H1 (cell line): Measurements from ENCODE around the gene CUTA. TPM values are rescaled to one million over a fixed set of nuclear protein-coding genes. Genes with fewer than 3 reads are reported as not detected.

Experiments used
- CTCF ChIA-PET: fragments of 300-600 bp; sonication (Branson Sonifier 250); formaldehyde crosslinking; loops from one replicate; lab custom pipeline; 2021; ENCODE audit not compliant: partially characterized antibody; lab: Charles Lee
- POLR2A ChIA-PET: fragments of 300-600 bp; sonication (Branson Sonifier 250); formaldehyde crosslinking; loops from one replicate; lab custom pipeline; 2021; ENCODE audit warnings: inconsistent platforms; ENCODE audit not compliant: partially characterized antibody; lab: Charles Lee
- DNase-seq, 2 experiments: peaks; one replicate each; pipeline versions ENCODE4 v3.0.0 to v3.0.0-alpha.2; 2010 to 2022; ENCODE audit warnings: low spot score in 2 of 2, low read depth in 1 of 2, mixed read lengths in 1 of 2
- FAIRE-seq: peaks from 2 replicates; lab custom pipeline; 2011; peaks lifted over from hg19 to GRCh38; lab: Jason Lieb, UNC
- H2AFZ ChIP-seq: 2 replicates; pipeline ENCODE4 v1.8.1; 2012; ENCODE audit warnings: low read length, inconsistent platforms
- H2AK5ac ChIP-seq: 2 replicates; pipeline ENCODE4 v1.6.1; 2013; ENCODE audit warnings: low read depth, low read length
- H2BK120ac ChIP-seq: replicated peaks from 2 replicates; pipeline ENCODE3; 2013; ENCODE audit warnings: low read depth, low read length, inconsistent platforms
- H2BK12ac ChIP-seq: 2 replicates; pipeline ENCODE4 v1.6.1; 2013; ENCODE audit warnings: low read depth, low read length
- H2BK15ac ChIP-seq: 2 replicates; pipeline ENCODE4 v1.6.1; 2013; ENCODE audit warnings: low read length
- H2BK20ac ChIP-seq: 2 replicates; pipeline ENCODE4 v1.6.1; 2013; ENCODE audit warnings: low read length
- H2BK5ac ChIP-seq: 2 replicates; pipeline ENCODE4 v1.6.1; 2013; ENCODE audit warnings: low read depth, low read length
- H3K14ac ChIP-seq: 2 replicates; pipeline ENCODE4 v1.6.1; 2013; ENCODE audit warnings: inconsistent platforms; ENCODE audit not compliant: insufficient read length
- H3K18ac ChIP-seq: 2 replicates; pipeline ENCODE4 v1.6.1; 2013; ENCODE audit warnings: low read length; ENCODE audit errors: extremely low read depth
- H3K23ac ChIP-seq: 2 replicates; pipeline ENCODE4 v1.6.1; 2013; ENCODE audit warnings: inconsistent platforms; ENCODE audit not compliant: insufficient read length
- H3K23me2 ChIP-seq: 2 replicates; pipeline ENCODE4 v1.6.1; 2013; ENCODE audit warnings: low read depth, low read length
- H3K27ac ChIP-seq: 2 replicates; pipeline ENCODE4 v1.6.1; 2011; ENCODE audit warnings: low read depth, low read length, inconsistent platforms
- H3K27me3 ChIP-seq, 4 experiments: replicated peaks in 1 of 4; 1 replicate in 1 of 4; 2 replicates in 3 of 4; pipeline versions ENCODE4 v1.6.1 to v1.8.1; 2011 to 2013; ENCODE audit warnings: low read length in 3 of 4, mild to moderate bottlenecking in 3 of 4, inconsistent platforms in 2 of 4, mixed read lengths in 2 of 4, moderate library complexity in 1 of 4; ENCODE audit not compliant: control insufficient read depth in 3 of 4, insufficient read depth in 3 of 4; ENCODE audit errors: extremely low read depth in 1 of 4
- H3K36me3 ChIP-seq, 4 experiments: 2 replicates each; pipeline versions ENCODE4 v1.6.1 to v1.8.1; 2011 to 2013; ENCODE audit warnings: mild to moderate bottlenecking in 4 of 4, low read length in 3 of 4, moderate library complexity in 2 of 4, control low read depth in 1 of 4, inconsistent platforms in 1 of 4; ENCODE audit not compliant: insufficient read depth in 4 of 4, control insufficient read depth in 2 of 4
- H3K4ac ChIP-seq: replicated peaks from 2 replicates; pipeline ENCODE3; 2013; ENCODE audit warnings: low read length, low read depth, mixed read lengths, inconsistent platforms; ENCODE audit not compliant: insufficient read length
- H3K4me1 ChIP-seq, 4 experiments: replicated peaks in 1 of 4; 1 replicate in 1 of 4; 2 replicates in 3 of 4; pipeline versions ENCODE4 v1.6.1 to v1.8.1; 2011 to 2013; ENCODE audit warnings: low read length in 3 of 4, inconsistent platforms in 2 of 4, mixed read lengths in 1 of 4; ENCODE audit not compliant: insufficient read depth in 4 of 4, control insufficient read depth in 3 of 4
- H3K4me2 ChIP-seq, 2 experiments: 2 replicates each; pipeline versions ENCODE4 v1.6.1 to v1.8.1; 2011 to 2013; ENCODE audit warnings: low read depth in 2 of 2, low read length in 2 of 2, control low read depth in 1 of 2, inconsistent platforms in 1 of 2, mild to moderate bottlenecking in 1 of 2; ENCODE audit not compliant: insufficient read depth in 1 of 2
- H3K4me3 ChIP-seq, 4 experiments: fragments of 200-600, 300-600 bp in 1 of 4; sonication (generic), shearing (Covaris generic), sonication (Bioruptor Twin) in 1 of 4; 2 replicates each; pipeline versions ENCODE4 v1.5.1 to v1.8.1; 2011 to 2016; ENCODE audit warnings: low read length in 4 of 4, low read depth in 3 of 4, control low read depth in 2 of 4, inconsistent platforms in 2 of 4, mild to moderate bottlenecking in 2 of 4, mixed read lengths in 1 of 4, moderate library complexity in 1 of 4; ENCODE audit not compliant: insufficient read depth in 2 of 4; ENCODE audit errors: extremely low read depth in 1 of 4
- H3K56ac ChIP-seq: replicated peaks from 2 replicates; pipeline ENCODE3; 2013; ENCODE audit warnings: low read depth, mild to moderate bottlenecking, mixed read lengths, low read length, inconsistent platforms; ENCODE audit not compliant: insufficient read length
- H3K79me1 ChIP-seq: 2 replicates; pipeline ENCODE4 v1.6.1; 2013; ENCODE audit warnings: low read depth, low read length, control low read depth
- H3K79me2 ChIP-seq, 2 experiments: 2 replicates each; pipeline versions ENCODE4 v1.6.1 to v1.8.1; 2012 to 2013; ENCODE audit warnings: low read length in 2 of 2, mild to moderate bottlenecking in 2 of 2, inconsistent platforms in 1 of 2; ENCODE audit not compliant: insufficient read depth in 2 of 2, control insufficient read depth in 1 of 2
- H3K9ac ChIP-seq, 4 experiments: replicated peaks in 1 of 4; 1 replicate in 1 of 4; 2 replicates in 3 of 4; pipeline versions ENCODE4 v1.6.1 to v1.8.1; 2011 to 2013; ENCODE audit warnings: low read depth in 3 of 4, low read length in 3 of 4, control low read depth in 2 of 4, mild to moderate bottlenecking in 2 of 4, moderate library complexity in 2 of 4, inconsistent platforms in 1 of 4; ENCODE audit errors: extremely low read depth in 1 of 4
- H3K9me3 ChIP-seq, 2 experiments: 2 replicates each; pipeline versions ENCODE4 v1.6.1 to v1.8.1; 2012 to 2013; ENCODE audit warnings: mild to moderate bottlenecking in 2 of 2, moderate library complexity in 2 of 2, control low read depth in 1 of 2, inconsistent platforms in 1 of 2, low read depth in 1 of 2, low read length in 1 of 2, mixed read lengths in 1 of 2; ENCODE audit not compliant: insufficient read depth in 2 of 2
- H4K20me1 ChIP-seq, 2 experiments: replicated peaks in 1 of 2; 2 replicates each; pipeline versions ENCODE3 to v1.8.1; 2011 to 2013; ENCODE audit warnings: inconsistent platforms in 2 of 2, low read length in 2 of 2, mild to moderate bottlenecking in 1 of 2; ENCODE audit not compliant: insufficient read depth in 2 of 2, control insufficient read depth in 1 of 2
- H4K5ac ChIP-seq: 2 replicates; pipeline ENCODE4 v1.6.1; 2013; ENCODE audit warnings: low read length, low read depth, mixed read lengths, inconsistent platforms; ENCODE audit not compliant: insufficient read length
- H4K8ac ChIP-seq: 2 replicates; pipeline ENCODE4 v1.8.0; 2013; ENCODE audit warnings: mild to moderate bottlenecking, moderate library complexity, low read length, inconsistent platforms; ENCODE audit not compliant: insufficient read depth; ENCODE audit errors: extremely low read depth
- H4K91ac ChIP-seq: replicated peaks from 2 replicates; pipeline ENCODE3; 2013; ENCODE audit warnings: low read length, mixed read lengths, inconsistent platforms; ENCODE audit not compliant: insufficient read length
- FOSL1 ChIP-seq: IDR thresholded peaks from 2 replicates; pipeline ENCODE4 v1.6.1; 2011; ENCODE audit warnings: mild to moderate bottlenecking, low read depth, low read length, moderate library complexity; ENCODE audit not compliant: insufficient read depth
- POLR2AphosphoS5 ChIP-seq: IDR thresholded peaks from 2 replicates; pipeline ENCODE4 v1.6.1; 2011; ENCODE audit warnings: low read depth, low read length
- WGBS, 2 experiments: shearing (Covaris generic) in 1 of 2; methylation state at CpG; one replicate each; pipeline versions ENCODE4 v1.1.6 to v1.1.7; 2013 to 2015; ENCODE audit warnings: low lambda C conversion rate in 2 of 2, mixed read lengths in 2 of 2, inconsistent platforms in 1 of 2, low coverage in 1 of 2, missing lambda C conversion rate in 1 of 2; ENCODE audit not compliant: insufficient replicate concordance in 2 of 2, insufficient coverage in 1 of 2, insufficient read length in 1 of 2; ENCODE audit errors: extremely low coverage in 1 of 2, missing lambda C conversion rate in 1 of 2; 5-methylcytosine and 5-hydroxymethylcytosine counted together
- polyA plus RNA-seq, 7 experiments: library from polyadenylated mRNA; depleted of rRNA in 3 of 7; stranded (reverse) in 5 of 7; unstranded in 2 of 7; fragments of >200 nt in 5 of 7; fragments of 200-250 nt in 2 of 7; gene quantifications; 1 replicate in 5 of 7; 2 replicates in 1 of 7; 4 replicates in 1 of 7; pipeline versions ENCODE4 v1.2.1 to v1.2.3, GENCODE V29; 2011 to 2013; ENCODE audit warnings: missing spikeins in 2 of 7, mixed read lengths in 2 of 7
- total RNA-seq: library from RNA; stranded (reverse); fragmentation: NEBNext Ultra II Directional; extraction: Animal tissue kit (Norgen Biotek cat#: 25700); gene quantifications from 2 replicates; pipeline ENCODE4 v1.2.1, GENCODE V29; 2021

Gene CUTA
- total and polyA plus RNA-seq, 2 of the 8 experiments (the other 6 are each of a cell fraction or from before 2014, with no cell fraction given) = 297 to 460 TPM

GRCh38 chr6:33450434-33450833, 32.5 kb upstream of the CUTA start:
- ChIA-PET CTCF (interaction anchor here (0.8 to 3.5 kb wide), 2 partner anchors 10 to 14 kb away, joined by 3 to 16 read pairs; no protein-coding TSS in a partner anchor), POLR2A (interaction anchor here (1.5 to 17.2 kb wide), 4 partner anchors 9 to 76 kb away, joined by 3 to 381 read pairs (median 5); no protein-coding TSS in a partner anchor)
- TF ChIP-seq FOSL1 (no peak), POLR2AphosphoS5 (0 out of 2 replicates have a peak, but pooled peaks have one; percentile 14)

More at GRCh38 chr6:33450434-33450833, 32.5 kb upstream of the CUTA start:
- Histone ChIP-seq H3K4ac (no peak overlapping the region), H2BK20ac (no peak overlapping the region), H4K5ac (no peak overlapping the region), H3K27ac (no peak overlapping the region), H3K4me2 (no peak overlapping the region), H3K79me2 (peaks cover 0 to 8% of the 10 kb centered on the region in 2 experiments; a peak in 2 of 4 replicates), H4K91ac (no peak overlapping the region), H2BK120ac (no peak overlapping the region), H2BK15ac (no peak overlapping the region), H2AK5ac (no peak overlapping the region), H3K4me3 (no peak overlapping the region), H3K27me3 (no peaks in the 10 kb centered on the region), H3K4me1 (peaks cover 0 to 5% (median 4%) of the 10 kb centered on the region in 4 experiments; a peak in 6 of 7 replicates), H3K9me3 (no peaks in the 10 kb centered on the region), H3K9ac (no peak overlapping the region), H3K18ac (no peak overlapping the region), H4K8ac (no peak overlapping the region), H3K36me3 (peaks cover 39 to 66% (median 43%) of the 10 kb centered on the region in 4 experiments), H2BK5ac (no peak overlapping the region), H3K23ac (no peak overlapping the region), H2AFZ (no peak overlapping the region), H3K23me2 (peaks cover 9% of the 10 kb centered on the region), H4K20me1 (peaks cover 10 to 15% of the 10 kb centered on the region in 2 experiments), H3K79me1 (peaks cover 1% of the 10 kb centered on the region), H3K56ac (no peak overlapping the region), H3K14ac (no peak overlapping the region), H2BK12ac (no peak overlapping the region)
- DNase-seq (no peak), FAIRE-seq (no peak)
- WGBS, 2 experiments = 89% methylated on average over 3 of the region's 3 CpGs; no CpG with 5 or more reads in 1 of the 2 experiments
